GM12874 (cell line): ENCODE results near the gene ATP8A1.

ENCODE experiments used
- CTCF ChIP-seq: IDR thresholded peaks from 2 replicates; pipeline ENCODE4 v1.5.1; 2011; ENCODE audit warnings: low read depth, mild to moderate bottlenecking, control low read depth, low read length, moderate library complexity; ENCODE audit not compliant: insufficient read depth

ATP8A1 gene

GRCh38 chr4:42484630-42485029 lies 172.3 kb downstream of the ATP8A1 start:
- TF ChIP-seq CTCF = no peak

- no peak for TF ChIP-seq CTCF
Measured at GRCh38 chr4:42483426-42484379, 173.2 kb downstream of the ATP8A1 start.

- no peak for TF ChIP-seq CTCF
Measured at GRCh38 chr4:42482516-42483327, 174.2 kb downstream of the ATP8A1 start.

GRCh38 chr4:42480717-42481116 lies 176.2 kb downstream of the ATP8A1 start:
- TF ChIP-seq CTCF = no peak

GRCh38 chr4:42480281-42480680 lies 176.6 kb downstream of the ATP8A1 start:
- no peak for TF ChIP-seq CTCF

GRCh38 chr4:42478946-42479345 lies 178.0 kb downstream of the ATP8A1 start:
- TF ChIP-seq CTCF = no peak

- no peak for TF ChIP-seq CTCF
Measured at GRCh38 chr4:42478509-42478908, 178.4 kb downstream of the ATP8A1 start.
